CD4-positive, alpha-beta T cell treated with Interleukin-4 for 1 hour (primary cell): ENCODE data around the gene PNMA6E.

Experiments used
- DNase-seq, 2 donors: peaks; one replicate each; pipeline ENCODE4 v3.0.0-alpha.2; 2020 to 2022

Gene PNMA6E

DNA sequence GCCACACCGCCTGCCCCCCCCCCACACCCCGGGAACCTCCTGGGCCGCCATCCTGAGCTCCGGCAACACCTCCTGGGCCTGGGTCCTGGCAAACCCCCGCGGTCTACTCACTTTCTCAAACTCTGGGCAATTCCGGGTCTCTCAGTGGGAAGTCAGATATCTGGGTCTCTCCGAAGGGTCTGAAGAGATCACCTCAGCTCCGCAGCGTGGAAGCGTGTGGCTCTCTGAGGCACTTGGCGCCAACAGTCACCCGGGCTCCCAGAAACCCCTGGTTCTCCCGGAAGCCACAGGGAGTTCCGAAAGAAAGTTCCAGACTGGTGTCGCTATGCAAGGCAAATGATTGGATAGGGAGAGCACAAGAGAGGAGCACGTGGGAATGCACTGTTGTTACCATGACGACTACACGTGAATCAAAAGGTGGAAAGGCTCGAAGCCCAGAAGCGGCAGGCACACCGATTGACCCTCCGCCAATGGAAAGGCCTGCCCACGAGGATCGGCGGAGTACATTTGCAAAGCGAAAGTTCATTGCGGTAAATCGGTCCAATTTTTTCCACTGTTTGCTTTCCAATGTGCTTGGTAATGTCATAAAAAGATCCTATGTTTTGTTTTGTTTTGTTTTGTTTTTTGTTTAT, at the start of gene PNMA6E:
Gene PNMA6E, minus strand, starts transcription at position 218 of the 632 bp plus-strand sequence. CDS start 2,501 bp downstream, outside the sequence.
- no peak for DNase-seq

DNA sequence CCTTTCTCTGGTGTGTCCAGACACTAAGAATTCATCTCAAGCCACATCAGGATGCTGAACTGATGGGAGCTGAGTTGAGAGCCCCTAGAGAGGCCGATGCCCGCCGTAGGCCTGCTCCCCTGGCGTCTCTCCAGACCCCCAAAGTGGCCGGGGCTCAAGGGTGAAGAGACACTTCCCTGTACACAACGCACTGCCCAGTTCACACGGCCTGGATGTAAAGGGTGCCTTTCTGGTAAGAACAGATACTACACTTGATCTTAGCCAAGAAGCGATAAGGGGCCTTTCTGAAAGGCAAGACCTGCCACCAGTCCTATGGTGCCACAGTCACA, 49.8 kb upstream of the PNMA6E start:
- no peak for DNase-seq

DNA sequence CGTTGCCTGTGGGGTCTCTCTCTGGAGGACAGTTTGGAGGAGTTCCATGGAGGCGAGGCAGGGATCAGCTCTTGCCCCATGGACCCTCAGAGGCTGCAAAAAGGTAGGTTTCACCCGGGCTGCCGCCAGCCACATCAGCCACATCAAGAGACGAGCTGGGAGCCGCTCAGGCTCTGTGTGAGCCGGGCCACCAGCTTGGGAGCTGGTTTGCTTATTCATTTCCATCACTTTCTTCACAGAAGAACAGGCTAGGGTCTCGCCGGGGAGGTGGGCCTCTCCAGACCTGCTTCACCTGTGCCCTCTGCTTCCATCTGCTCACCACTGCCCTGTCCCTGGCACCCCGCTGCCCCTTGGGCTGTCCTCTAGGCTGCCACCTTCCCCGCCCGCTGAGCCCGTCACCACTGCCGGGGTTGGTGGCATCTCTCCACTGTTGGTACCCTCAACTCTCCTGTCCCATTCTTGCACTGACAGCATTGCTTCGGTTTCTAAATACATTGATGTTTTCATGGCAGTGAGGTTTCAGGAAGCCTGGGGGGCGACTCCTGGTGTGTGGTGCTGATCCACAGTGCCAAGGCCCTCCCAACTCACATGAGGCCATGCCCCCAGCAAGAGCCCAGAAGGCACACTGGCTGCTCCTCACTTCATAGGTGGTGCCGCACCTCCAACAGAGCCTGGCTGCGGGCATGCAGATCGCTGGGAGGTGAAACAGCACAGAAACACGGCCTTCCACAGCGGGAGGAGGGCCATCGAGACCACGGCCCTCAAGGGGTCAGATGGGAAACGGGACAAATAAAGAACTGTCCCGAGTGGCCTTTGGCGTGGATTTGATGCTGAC, 49.2 kb upstream of the PNMA6E start:
- no peak for DNase-seq

DNA sequence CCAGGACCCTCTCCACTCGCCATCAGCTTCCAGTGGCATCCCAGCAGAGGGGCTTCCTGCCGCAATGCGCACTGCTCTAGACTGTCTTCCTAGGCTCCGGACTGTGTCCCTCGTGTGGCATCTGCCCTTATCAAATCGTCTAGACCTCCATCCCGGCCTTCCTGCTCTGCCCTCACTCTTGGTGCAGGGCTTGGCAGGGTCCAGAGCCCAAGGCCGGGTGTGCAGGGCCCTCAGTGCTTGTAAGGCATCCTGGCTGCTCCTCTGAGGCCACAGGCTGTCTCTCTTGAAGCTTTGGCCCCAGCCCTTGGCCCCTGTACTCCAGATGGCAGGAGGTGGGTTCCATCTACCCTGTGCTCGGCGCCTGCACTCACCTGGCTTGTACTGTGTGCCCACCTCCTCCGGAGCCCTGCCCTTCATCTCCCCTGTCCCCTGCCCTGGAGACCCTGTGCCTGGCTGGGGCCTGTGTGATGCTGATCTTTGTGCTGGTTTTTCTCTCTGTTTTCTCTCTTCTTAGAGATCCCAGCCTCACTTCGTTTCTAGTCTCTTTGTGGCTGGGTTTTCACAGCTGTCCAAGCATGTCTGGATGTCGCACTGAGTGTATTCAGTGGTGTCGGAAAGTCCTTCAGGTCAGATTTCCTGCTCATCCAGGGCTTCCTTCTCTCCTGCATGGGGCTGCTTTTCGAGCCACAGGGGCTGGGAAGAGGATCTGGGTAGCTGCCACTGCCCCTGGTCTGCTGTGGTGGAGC, 48.4 kb upstream of the PNMA6E start:
- no peak for DNase-seq

DNA sequence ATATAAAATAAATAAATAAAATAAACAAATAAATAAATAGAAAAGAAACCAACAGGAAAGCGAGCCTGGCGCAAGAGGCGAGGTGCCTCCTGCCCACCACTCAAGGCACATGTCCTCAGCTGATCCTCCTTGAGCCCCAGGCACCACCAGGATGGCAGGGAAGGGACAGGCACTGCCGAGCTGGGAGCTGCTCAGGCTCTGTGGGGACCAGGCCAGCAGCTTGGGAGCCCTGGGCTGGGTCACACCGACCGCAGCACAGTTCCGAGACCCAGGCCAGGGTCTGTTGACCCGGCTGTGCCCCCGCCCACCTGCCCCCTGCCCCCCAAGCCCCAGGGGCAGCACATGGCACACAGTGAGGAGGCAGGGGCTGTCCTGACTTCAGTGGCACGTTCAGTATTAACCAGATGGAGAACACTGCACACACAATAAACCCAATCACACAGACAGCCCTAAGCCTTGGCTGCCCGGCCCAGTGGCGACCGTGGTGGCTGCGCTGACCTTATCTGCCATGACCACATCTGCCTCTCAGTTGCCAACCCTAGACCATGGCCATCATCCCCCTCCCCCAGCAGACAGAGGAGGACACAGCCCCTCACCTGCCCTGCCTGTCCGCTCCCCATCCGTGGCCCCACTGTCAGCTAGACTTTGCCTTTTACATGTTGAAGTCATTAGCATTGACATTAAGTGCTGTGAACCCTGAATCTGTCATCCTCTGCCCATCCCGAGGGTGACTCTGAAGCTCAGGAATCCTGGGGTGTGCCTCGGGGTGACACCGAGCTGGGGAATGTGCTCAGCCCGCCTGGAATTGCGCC, 47.6 kb upstream of the PNMA6E start:
- DNase-seq: no peak

DNA sequence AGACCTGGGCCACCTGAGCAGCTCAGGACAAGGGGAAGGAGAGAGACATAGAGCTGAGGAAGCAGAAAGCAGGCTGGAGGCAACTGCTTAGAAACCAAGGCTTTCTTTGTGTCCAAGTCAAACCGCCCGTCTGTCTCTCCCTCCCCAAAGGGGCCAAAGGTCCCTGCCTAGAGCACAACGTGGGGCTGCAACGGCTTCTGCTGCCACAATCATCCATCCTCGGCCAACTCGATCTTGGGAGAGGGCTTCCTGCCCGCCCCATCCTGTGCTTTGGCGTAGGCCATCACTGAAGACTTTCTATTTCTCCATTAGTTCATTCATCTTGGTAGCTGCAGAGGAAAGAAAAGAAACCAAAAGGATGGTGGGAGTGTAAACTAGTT, 46.4 kb upstream of the PNMA6E start:
- no peak for DNase-seq

DNA sequence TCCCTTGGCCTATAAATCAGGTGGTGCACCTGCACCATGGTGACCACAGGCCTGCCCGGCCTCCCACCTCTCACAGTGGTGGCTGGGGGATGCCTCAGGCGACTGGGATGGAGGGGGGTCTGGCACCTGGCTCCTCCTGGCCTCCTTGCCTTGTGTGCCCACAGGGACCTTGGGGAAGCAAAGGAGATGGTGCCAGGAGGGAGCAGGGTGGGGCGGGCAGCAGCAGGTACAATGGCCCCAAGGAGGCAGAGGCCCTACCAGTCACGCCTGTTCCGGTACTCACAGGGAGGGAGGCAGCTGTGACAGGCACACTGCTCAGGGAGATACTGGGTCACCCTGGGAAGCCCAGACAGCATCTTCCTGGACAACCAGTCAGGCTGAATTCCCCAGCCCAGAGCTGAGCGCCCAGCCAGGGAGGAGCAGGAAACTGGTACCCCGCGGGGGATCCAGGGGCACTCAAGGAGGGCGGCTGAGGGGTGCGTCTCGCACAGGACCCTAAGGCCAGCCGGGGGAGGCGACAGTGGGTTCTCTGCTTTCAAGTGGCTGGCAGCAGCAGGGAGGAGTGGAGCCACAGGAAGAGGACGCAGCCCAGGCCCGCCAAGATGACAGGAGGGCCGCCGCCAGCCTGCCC, 45.9 kb upstream of the PNMA6E start:
- no peak for DNase-seq

DNA sequence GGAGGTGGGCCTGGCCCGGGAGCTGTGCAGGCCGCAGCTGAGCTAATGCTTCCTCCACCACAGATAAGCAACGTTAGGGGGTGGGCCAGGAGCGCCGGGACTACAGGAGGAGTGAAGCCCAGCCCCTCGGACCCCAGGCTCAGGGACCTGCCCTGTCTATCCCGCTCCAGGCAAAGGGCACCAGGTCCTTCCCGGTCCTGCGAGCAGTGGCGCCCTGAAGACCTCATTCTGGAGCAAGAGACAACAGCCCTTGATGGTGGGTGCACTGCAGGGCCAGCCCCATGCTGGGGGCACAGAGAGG, 45.4 kb upstream of the PNMA6E start:
- DNase-seq: no peak

DNA sequence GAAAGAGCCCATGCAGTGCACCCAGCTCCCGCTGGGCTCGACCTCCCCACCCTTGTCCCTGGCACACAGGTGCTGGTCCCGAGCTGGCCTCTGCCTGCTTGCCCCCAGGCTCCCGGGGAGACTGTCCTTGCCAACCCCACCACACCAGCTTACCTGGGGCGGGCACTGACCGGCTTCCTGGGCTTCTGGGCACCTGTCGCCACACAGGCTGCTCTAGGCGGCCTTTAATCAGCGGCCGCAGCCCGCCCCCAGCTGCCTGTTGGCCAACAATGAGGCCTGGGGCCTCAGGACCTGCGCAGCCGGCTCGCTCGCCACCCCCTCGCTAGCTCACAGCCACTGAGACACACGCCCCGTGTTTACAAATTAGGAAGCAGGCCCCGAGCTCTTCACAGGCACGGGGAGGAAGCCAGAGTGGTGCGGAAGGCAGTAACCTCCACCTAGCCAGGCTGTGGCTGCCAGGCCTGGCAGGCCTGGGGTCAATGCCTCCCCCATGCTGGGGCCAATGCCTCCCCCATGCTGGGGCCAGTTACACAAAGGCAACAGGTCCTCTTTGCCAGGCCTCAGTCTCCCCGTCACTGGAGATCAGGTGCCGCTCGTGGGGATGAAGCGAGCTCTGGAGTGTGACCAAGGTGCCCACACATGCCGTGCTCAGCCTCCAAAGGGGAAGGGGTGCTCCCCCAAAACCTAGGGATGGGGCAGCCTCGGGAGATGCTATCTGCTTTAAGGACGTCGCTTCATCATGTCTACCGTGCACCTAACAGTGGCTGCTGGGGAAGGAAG, 44.9 kb upstream of the PNMA6E start, which contains the start of gene TREX2:
Gene TREX2, minus strand, starts transcription at position 201 of the 780 bp plus-strand sequence. CDS start 626 bp downstream, outside the sequence.
- DNase-seq: no peak

DNA sequence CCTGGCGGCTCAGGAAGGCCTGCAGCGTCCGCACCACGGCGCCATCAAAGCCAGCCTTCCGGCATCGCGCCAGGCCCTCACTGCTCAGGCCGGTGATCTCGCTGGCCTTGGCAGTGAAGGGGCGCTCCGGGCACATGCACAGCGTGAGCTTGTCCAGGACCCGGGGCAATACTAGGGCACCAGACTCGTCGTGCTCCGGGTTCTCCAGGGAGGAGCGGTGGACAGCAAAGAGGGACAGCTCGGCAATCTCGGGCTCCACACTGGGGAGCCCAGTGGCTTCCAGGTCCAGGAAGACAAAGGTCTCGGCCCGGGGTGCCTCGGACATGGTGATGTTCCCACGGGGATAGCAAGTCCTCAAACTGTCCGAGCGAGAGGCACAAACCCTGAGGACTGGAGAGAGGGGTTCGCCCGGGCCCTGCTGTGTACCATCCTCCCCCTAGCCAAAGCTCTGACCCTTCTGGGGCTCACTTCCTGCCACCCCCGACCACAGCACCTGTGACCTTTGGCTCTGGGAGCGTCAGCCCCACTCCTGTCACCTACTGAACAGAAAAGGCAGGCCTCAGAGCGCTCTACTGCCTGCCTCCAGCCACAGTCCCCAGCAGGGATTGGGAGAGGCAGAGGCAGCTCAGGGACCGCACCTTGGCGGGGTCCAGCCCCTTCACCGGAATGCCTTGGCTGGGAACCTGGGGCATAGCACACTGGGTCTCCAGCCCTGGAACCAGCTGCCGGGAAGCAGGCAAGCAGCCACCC, 44.1 kb upstream of the PNMA6E start:
- no peak for DNase-seq

DNA sequence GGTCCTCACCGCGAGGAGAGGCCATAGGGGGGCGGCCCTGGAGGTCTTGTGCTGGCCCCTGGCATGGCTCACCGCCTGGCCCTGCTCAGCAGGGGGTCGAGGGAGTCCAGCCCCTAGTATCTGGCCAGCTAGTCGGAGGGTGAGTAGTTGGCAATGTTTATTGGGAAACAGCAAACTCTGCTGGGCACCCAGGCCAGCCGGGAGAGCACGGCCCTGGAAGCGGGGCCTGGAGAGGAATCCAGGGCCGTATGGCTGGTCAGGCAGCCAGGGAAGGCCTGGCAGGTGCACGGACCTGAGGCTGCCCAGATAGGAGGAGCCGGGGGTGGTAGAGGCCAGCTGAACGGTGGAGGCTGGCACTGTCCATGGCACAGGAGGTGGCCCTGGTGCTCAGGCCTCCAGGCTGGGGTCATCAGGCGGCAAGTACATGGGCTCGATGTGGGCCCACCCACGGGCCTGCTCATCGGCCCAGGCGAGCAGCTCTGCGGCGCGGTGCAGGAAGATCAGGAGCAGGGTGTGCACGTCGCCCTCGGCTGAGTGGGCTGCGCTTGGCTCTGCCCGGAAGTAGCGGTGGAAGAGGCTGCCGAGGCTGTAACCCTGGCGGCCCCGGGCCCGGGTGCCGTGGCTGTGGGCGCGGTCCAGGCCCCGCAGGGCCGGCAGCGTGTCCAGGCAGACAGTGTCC, 43.3 kb upstream of the PNMA6E start:
- no peak for DNase-seq

DNA sequence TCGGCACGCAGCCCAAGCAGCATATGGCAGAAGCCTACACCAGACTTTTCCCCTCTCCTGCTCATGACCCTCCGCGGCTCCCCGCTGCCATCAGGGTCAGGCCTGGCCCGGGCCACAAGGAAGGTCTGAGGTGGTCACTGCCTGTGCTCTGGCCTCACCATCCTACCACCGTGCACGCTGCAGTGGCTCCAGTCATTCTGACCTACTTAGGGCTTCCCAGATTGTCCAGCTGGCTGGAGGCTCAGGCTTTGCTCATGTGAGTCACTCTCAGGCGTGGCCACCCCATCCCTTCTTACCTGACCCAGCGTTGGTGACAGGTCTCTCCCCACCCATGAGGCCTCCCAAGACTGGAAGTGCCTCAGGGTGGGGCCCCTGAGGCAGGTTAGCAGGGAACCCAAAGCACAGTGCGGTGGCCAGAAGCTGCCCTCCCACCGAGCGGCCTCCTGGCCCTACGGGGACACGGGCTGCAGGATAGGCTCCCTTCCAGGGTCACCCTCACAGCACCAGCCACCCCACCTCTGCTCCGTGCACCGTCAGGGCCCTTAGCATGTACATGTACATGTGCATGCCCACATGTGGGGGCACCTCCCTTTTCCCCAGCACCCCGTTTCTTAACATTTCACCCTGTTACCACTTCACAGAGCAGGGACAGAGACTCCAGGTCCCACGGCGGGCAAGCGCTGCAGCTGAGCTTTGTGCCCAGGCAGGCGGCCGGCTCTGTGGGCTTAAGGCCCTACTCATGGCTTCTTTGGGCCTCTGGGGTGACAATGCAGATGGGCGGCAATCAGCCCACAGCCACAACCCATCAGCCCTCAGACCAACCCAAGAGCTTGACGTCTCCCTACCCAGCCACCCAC, 42.6 kb upstream of the PNMA6E start:
- DNase-seq: no peak

DNA sequence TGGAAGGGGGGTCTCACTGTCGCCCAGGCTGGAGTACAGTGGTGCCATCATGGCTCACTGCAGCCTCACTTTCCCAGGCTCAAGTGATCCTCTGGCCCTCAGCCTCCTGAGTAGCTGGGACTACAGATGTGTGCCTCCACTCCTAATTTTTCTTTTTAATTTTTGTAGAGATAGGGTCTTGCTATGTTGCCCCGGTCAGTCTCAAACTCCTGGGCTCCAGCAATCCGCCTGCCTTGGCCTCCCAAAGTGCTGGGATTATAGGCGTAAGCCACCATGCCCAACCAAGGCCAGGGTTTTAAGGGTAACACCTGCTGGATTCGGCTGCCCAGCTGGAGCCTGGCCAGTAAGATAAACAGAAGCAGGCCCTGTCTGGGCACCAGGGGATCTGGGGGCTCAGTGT, 41.3 kb upstream of the PNMA6E start:
- DNase-seq: no peak

DNA sequence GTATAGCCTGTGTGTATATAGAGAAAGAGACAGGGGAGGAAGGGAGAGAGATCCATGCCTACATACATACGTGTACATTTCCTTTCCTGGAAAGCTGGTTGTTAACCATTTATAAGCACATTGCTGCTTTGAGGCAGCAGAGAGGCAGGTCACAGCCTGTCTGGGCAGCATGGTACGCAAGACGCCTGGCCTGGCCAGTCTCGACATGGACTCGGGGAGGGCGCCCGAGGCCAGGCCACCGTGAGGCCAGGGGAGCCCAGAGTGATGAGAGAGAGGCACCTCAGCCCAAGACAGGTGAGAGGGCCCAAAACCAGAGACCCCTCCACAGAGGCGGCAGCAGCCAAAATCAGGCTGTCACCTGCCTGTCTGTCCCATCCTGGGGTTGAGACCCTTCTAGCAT, 40.8 kb upstream of the PNMA6E start:
- no peak for DNase-seq

DNA sequence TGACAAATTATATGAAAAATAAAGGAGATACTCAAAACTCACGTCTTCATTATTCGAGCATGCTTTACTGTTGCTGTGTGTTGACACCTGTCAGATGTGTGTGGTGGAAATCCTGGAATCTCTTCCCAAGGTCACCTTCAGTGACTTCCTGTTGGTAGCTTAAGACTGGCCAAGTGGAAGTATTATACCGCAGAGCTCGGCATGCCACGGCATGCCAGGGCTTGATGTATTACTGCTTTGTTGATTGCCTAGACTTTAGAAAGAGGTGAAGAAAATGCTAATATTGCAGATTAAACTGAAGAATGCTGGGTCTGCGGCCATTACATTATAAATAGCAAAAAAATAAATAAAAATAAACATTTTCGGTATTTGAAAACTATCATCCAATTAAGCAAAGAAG, 40.1 kb upstream of the PNMA6E start:
- DNase-seq: no peak

DNA sequence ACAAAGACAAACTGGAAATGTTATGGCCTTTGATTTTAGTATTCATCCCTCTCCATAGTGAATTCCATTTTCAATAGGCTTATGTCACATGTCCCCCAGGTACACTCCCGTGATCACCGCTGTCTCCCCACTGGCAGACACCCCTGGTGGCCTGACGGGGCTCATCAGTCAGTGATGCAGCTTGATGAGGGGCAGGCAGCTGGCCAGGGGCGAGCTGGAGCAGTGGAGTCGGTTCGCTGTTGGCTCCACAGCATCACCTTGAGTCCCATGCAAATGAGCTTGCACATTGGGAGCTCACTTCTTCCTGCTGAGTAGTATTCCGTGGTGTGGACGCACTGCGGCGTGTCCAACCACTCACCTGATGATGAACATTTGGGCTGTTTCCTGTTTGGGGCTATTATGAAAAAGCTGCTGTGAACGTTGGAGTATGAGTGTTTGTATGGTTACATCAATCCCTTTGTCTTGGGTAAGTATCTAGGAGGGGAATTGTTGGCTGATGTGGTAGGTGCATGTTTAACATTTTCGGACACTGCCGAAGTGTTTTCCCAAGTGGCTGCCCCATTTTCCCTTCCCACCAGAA, 39.5 kb upstream of the PNMA6E start:
- DNase-seq: no peak

DNA sequence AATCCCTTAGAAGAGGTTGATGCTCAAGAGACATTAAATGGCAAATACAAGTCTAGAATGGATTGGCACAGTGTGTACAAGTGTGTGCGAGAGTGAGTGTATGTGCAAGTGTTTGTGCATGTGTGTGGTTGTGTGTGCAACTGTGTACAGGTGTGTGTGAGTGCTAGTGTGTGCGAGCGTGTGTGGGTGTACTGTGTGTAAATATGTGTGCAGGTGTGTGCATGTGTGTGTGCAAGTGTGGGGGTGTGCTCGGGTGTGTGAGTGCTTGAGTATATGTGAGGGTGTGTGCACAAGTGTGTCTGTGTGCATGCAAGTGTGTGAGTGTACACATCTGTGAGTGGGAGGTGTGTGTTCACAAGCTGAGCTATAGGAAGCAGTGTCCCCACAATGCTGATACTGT, 38.8 kb upstream of the PNMA6E start:
- DNase-seq: no peak

DNA sequence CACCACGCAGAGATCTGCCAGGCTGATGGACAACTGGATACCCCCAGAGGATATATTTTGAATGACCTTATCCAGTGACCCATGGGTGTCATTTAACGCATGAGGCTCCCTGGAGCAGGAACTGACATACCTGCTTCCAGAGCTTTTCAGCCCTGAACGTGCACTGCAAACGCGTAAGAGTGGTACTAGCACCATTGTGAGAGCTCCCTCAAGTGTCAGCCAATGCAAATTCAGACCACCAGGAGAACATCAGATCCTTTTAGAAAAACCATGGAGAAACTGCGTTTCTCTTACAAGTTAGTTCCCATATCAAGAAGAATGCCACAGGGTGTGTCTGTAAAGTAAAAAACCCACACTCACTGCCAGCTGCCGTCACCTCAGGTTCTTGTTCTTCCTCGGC, 37.4 kb upstream of the PNMA6E start:
- peak in 1 of 2 donors; percentile 0 for DNase-seq

DNA sequence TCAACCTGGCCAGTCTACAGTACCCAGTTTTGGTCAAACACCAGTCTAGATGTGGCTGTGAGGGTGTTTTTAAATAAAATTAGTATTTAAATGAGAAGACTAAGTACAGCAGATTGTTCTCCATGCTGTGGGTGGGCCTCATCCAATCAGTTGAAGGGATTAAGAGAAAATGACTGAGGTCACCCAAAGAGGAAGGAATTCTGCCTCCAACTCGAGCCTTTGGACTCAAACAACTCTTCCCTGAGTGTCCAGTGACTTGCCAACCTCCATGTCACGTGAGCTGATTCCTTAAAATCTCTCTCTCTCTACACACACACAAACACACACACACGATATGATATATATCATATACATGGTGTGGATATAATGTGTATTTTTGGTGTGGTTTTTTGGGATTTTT, 34.7 kb upstream of the PNMA6E start:
- no peak for DNase-seq
